Progenitor cell of endocrine pancreas (in vitro differentiated cells): ENCODE measurements around the gene ITPR2. TPM values are rescaled to one million over a fixed set of nuclear protein-coding genes. Genes with fewer than 3 reads are reported as not detected.

Source experiments
- DNase-seq: peaks from one replicate; pipeline ENCODE4 v3.0.0; 2021; ENCODE audit warnings: low spot score; ENCODE audit not compliant: unreplicated experiment
- H3K27ac Mint-ChIP-seq: 2 replicates; pipeline ENCODE4 v1.8.0; 2021; ENCODE audit warnings: mild to moderate bottlenecking, moderate library complexity, mixed read lengths
- H3K27me3 Mint-ChIP-seq: 2 replicates; pipeline ENCODE4 v1.8.0; 2021; ENCODE audit warnings: mixed read lengths
- H3K36me3 Mint-ChIP-seq: 2 replicates; pipeline ENCODE4 v1.8.0; 2022; ENCODE audit warnings: mixed read lengths; ENCODE audit not compliant: insufficient read depth
- H3K4me1 Mint-ChIP-seq: 2 replicates; pipeline ENCODE4 v1.8.0; 2021; ENCODE audit warnings: low read depth, mixed read lengths
- H3K4me3 Mint-ChIP-seq: 2 replicates; pipeline ENCODE4 v1.8.0; 2021; ENCODE audit warnings: low read depth, mild to moderate bottlenecking, moderate library complexity, mixed read lengths
- H3K9me3 Mint-ChIP-seq: 2 replicates; pipeline ENCODE4 v1.8.0; 2021; ENCODE audit warnings: low read depth, mixed read lengths
- CTCF ChIP-seq: fragments of 200-600 bp; sonication (generic); IDR thresholded peaks from one replicate; pipeline ENCODE4 v1.5.0; 2021; ENCODE audit warnings: antibody characterized with exemption, mild to moderate bottlenecking; ENCODE audit not compliant: unreplicated experiment
- total RNA-seq: library from RNA; stranded (reverse); gene quantifications from 2 replicates; pipeline ENCODE4 v1.2.1, GENCODE V29; 2021

Gene ITPR2
- total RNA-seq, 1 donor from 2014 or later: 72.4 TPM

- DNase-seq: no peak
- Mint-ChIP-seq H3K27ac (no peak overlapping the region), H3K27me3 (no peaks in the 10 kb centered on the region), H3K4me3 (no peak overlapping the region), H3K9me3 (no peaks in the 10 kb centered on the region), H3K36me3 (no peaks in the 10 kb centered on the region), H3K4me1 (peaks cover 6% of the 10 kb centered on the region)
- no peak for TF ChIP-seq CTCF
Measured at GRCh38 chr12:26854031-26854390, 21.0 kb upstream of the ITPR2 start.

DNA sequence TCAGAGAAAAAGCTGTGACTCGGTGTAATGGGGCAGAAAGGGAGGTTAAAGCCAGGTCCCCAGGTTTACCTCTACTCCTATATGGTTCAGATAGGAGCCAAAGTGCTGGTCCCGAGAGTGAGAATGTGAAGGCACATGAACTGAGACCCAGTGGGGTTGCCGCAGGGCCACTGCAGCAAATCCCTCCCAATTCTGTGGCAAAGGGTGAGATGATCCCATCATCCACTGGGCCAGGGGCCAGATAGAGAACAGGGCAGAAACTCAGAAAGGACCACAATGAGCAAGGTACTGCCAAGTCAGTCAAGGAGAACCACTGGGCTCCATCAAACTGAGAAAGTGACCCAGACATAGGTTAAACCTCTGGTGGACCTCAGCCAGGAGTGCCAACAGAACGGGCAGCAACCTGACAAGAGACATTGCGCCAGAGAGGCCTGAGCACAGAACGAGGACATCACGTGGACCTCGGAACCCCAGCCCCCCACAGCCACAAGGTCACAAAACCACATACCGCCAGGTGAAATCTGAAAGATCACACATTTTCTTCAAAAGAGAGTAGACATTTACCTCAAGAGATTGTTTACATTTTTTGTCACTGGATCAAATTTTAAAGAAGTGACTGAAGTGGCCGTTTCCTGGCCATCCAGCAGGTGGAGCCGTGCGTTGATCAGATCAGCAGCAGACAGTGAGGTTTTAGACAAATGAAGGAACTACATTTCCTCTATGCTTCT is 20.5 kb upstream of the ITPR2 start:
- Mint-ChIP-seq H3K4me1 (peaks cover 6% of the 10 kb centered on the region), H3K27me3 (no peaks in the 10 kb centered on the region), H3K9me3 (no peaks in the 10 kb centered on the region), H3K4me3 (no peak overlapping the region), H3K27ac (no peak overlapping the region), H3K36me3 (no peaks in the 10 kb centered on the region)
- peak; percentile 97 for TF ChIP-seq CTCF
- peak; percentile 40 for DNase-seq

DNA sequence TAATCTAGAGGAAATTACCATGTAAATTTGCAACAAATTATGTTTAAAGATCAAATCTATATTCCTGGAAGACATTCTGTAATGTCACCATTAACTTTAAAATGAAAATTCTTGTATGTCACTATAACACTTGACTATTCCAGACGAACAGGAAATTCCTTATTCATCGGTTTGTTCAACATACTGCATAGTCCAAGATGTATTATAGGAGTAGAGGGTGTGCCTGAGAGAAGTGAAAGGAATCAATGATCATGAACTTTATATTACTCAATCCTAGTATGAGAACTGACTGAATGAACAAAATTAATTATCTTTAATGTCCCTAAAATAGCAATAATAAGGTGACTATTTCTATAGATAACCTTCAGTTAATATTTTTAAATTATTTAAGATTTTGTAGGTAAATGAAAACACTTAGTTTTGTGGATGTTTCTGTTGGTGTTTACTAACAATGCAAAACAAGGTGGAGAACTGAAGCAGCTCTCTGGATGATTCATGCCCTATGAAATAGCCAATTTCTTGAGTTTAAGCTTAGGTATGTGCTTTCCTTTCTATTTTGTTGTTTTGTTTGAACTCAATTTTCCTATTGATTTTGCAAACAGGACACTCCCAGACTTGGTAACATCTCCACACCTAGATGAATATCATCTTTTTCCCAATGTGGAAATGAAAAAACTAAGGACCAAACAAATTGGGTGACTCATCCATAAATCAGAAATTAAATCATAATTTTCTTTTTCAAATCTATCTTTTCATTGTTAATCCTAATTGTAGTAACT is 18.2 kb upstream of the ITPR2 start:
- DNase-seq: no peak
- no peak for TF ChIP-seq CTCF
- Mint-ChIP-seq H3K4me1 (peaks cover 5% of the 10 kb centered on the region), H3K36me3 (no peaks in the 10 kb centered on the region), H3K27me3 (no peaks in the 10 kb centered on the region), H3K4me3 (no peak overlapping the region), H3K9me3 (no peaks in the 10 kb centered on the region), H3K27ac (no peak overlapping the region)

GRCh38 chr12:26848156-26848825 is 15.3 kb upstream of the ITPR2 start:
- Mint-ChIP-seq H3K27ac (no peak overlapping the region), H3K27me3 (no peaks in the 10 kb centered on the region), H3K4me1 (peaks cover 15% of the 10 kb centered on the region), H3K9me3 (no peaks in the 10 kb centered on the region), H3K4me3 (no peak overlapping the region), H3K36me3 (no peaks in the 10 kb centered on the region)
- TF ChIP-seq CTCF: no peak
- no peak for DNase-seq

DNA sequence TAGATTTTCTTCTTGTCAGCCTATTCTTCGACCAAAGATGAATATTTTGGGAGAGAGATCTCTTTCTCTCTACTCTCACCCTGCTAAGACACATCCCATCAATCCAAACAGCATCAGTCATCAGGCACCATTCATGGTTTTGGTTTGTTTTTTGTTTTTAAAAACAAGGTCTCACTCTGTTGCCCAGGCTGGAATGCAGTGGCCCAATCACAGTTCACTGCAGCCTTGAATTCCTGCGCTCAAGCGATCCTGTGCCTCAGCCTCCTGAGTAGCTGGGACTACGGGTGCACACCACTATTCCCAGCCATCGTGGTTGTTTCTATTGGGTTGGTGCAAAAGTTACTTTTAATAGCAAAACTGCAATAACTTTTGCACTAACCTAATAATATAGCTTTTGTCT is 14.4 kb upstream of the ITPR2 start:
- Mint-ChIP-seq H3K4me1 (peaks cover 15% of the 10 kb centered on the region), H3K9me3 (no peaks in the 10 kb centered on the region)
- TF ChIP-seq CTCF: no peak

More for the DNA sequence above, 14.4 kb upstream of the ITPR2 start:
- no peak for DNase-seq
- no peak overlapping the region for H3K27ac Mint-ChIP-seq
- H3K36me3 Mint-ChIP-seq: no peaks in the 10 kb centered on the region
- no peak overlapping the region for H3K4me3 Mint-ChIP-seq
- no peaks in the 10 kb centered on the region for H3K27me3 Mint-ChIP-seq
